A549 treated with AZD2906 at 1 μM for 4 hours (cell line): ENCODE measurements around the gene NUDT22. TPM values are rescaled to one million over a fixed set of nuclear protein-coding genes. Genes with fewer than 3 reads are reported as not detected.

Experiments
- total RNA-seq: library from RNA; stranded (reverse); fragments of 200-300 nt; extraction: Qiagen RNA extraction; gene quantifications from 5 replicates; pipeline ENCODE4 v1.2.3, GENCODE V29; 2022

Gene NUDT22, protein sequence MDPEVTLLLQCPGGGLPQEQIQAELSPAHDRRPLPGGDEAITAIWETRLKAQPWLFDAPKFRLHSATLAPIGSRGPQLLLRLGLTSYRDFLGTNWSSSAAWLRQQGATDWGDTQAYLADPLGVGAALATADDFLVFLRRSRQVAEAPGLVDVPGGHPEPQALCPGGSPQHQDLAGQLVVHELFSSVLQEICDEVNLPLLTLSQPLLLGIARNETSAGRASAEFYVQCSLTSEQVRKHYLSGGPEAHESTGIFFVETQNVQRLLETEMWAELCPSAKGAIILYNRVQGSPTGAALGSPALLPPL
- total RNA-seq, result 31.4 to 40.3 TPM (median 38.4 TPM) in 5 replicates

DNA sequence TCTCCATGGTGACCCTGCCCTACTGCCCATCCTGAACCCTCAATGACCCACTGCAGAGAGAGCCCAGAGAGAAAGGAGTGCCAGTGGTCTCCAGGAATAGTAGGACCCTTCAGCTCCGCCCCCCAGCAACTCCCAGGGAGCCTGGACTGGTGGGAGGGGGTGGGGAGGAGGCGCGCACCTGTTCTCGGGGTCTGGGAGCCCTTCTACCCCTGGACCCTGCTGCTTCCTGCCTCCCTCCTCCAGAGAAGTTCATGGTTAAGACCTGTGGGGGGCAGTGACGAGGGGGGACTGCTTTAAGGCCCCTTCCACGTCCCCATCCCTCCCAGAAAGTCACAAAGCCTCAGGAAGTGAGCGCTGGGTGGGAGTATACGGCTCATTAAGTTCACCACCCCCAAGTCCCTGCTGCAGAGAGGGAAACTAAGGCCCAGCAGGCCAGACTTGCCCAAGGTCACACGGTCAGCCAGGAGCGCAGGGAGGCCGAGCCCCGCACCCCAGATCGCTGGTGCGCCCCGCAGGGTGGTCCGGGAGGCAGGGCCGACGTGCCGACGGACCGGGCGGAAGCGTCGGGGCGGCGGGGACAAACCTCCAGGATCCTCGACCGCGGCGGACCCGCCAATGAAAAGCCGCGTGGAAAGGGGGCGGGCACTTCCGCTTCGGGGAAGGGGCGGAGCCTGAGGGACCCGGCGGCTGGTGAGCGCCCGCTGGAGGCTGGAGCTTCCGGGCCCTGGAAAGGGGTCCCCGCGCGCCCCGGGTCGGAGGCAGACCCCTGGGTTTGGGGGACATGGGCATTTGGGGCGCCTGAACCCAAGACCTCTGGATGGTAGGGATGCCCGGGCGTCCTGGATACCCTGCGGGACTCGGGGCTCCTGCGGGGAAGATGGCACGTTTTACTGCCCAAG is at the start of gene NUDT22, which contains the start of gene TRPT1:
Gene NUDT22 (plus strand): TSS at position 667 of the 899 bp plus-strand sequence. CDS start 379 bp downstream, outside the sequence.
Gene TRPT1 (minus strand): TSS at position 579 of the 899 bp plus-strand sequence. CDS start 326 bp downstream, at position 253.

DNA sequence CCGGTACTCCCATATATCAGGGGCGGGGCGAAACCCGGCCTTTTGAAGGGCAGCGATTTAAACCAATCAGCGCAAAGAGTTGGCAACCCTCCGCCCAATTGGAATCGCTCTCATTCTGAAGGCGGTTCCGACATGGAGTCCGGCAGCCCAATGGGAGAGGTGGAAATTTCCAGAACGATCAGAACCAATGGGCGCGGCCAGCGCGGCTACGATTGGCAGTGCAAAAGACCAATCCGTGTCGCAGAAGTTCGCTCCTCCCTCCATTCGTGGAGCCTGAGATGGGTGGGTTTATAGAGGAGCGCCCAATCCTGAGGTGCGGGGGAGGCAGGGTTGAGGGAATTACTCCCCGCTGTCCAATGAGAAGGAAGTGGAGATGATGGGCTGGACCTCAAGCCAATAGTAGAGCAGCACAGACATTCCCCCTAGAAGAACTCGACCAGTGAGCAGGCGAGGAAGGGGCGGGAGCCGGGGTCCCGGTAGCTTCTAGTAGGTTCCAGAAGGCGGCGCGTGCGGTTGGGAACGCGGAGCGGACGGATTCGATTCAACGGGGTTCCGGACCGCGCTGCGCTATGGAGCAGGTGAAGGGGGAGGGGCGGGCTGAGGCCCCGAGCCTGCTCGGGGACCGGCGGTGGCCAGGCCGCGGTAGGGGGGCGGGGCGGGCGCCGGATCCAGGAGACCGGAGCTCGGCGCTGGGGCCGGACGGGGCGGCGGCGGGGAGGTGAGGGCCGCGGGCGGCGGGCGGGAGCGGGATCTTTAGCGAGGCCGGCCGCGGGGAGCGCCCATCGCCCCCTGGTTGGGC is 40.2 kb upstream of the NUDT22 start, which contains the start of gene STIP1:
Gene STIP1 (plus strand): TSS at position 479 of the 799 bp plus-strand sequence. CDS start 91 bp downstream, at position 570.

DNA sequence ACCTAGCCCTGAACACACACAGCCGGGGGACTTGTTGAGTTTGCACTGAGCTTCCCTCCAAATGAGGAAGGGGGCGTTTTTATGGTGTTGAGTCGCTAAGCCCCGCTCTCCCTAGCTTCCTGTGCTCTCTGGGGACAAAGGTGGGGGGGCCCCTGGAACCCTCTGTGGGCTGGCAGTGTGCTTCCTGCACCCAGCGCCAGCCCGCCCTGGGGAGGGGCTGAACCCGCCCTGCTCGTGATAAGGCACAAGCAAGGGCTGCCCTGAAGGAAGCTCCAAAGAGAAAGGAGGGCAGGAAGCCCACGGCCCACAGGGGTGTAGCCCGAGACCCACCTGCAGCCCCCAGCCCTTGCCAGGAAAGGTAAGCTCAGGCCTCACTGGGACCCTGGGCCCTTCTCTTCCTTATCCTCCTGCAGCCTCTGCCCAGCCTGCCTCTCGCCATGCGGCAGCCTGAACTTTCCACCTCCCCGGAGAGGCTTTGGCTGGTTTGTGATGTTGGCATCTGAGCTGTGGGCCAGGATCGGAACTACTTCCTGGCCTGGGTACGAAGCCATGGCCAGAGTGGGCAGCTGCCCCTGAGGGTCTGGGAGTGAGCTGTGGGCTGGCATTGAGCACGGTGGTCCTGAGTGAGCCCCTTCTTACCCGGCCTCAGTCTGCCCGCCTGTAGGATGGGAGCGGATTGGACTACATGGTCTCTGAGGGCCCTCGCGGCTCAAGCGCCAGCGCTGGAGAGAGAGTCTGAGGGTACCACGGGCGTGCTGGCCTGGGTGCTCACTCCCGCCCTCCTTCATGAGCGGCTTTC is 19.4 kb upstream of the NUDT22 start, which contains the start of gene FERMT3:
Gene FERMT3 (plus strand): TSS at position 265 of the 799 bp plus-strand sequence. CDS start 644 bp downstream, outside the sequence.

DNA sequence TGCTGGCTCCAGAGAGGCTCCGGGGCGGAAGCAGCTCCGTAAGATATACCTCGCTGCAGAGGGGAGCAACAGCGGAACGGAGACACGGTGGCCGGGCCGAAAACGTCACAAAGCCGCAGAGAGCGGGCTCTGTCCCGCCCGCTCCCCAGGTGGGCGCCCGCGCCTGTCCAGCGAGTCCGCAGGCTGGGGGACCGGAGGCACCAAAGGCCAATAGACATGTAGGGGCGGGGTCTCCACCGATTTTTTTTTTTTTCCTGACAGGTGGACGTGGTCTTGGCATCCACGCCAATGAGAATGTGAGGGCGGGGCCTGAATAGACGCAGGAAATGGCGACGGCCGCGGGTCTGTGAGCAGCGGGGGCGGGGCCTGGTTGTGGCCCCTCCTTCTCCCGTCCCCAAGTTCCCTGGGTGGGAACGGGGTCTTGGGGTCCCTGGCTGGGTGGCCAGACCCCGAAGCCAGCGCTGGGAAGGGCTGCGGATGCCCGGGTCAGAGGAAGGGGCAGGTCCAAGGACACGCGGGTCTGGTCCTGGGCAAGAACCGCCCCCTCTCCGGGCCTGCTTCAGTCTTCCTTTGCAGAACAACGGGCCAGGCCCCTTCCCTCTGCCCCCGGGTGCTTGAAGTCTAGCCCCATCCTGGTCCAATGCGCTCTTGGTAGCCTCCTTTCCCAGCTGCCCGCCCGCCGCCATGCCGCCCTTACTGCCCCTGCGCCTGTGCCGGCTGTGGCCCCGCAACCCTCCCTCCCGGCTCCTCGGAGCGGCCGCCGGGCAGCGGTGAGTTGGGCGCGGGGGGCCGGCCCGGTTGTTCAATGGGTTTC is 4.3 kb downstream of the NUDT22 start, which contains the start of gene DNAJC4:
Gene DNAJC4 (plus strand): TSS at position 378 of the 814 bp plus-strand sequence. CDS start 307 bp downstream, at position 685.

DNA sequence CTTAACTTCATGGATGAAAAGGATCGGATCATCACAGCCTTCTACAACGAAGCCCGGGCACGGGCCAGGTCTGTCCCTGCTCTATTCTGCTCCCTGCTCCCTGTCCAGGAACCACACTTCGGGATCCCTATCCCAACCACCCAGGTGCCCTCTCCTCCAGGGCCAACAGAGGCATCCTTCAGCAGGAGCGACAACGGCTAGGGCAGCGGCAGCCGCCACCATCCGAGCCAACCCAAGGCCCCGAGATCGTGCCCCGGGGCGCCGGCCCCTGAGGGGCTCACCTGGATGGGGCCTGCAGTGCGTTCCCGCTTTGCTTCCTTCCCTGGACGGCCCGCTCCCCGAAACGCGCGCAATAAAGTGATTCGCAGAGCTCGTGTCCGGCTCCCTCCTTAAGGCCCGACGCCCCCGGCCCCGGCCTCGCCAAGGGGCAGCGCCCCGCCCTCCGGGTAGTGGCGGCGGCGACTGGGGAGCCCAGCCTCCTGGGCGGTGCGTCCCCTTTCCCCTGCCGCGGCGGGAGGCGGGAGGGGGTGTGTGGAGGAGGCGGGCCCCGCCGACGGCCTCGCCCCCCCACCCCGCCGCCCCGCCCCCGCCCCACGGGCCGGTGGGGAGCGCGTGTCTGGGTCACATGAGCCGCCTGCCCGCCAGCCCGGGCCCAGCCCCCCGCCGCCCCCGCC is 8.0 kb downstream of the NUDT22 start, which contains the start of gene VEGFB:
Gene VEGFB (plus strand): TSS at position 672 of the 674 bp plus-strand sequence. CDS start 250 bp downstream, outside the sequence.

DNA sequence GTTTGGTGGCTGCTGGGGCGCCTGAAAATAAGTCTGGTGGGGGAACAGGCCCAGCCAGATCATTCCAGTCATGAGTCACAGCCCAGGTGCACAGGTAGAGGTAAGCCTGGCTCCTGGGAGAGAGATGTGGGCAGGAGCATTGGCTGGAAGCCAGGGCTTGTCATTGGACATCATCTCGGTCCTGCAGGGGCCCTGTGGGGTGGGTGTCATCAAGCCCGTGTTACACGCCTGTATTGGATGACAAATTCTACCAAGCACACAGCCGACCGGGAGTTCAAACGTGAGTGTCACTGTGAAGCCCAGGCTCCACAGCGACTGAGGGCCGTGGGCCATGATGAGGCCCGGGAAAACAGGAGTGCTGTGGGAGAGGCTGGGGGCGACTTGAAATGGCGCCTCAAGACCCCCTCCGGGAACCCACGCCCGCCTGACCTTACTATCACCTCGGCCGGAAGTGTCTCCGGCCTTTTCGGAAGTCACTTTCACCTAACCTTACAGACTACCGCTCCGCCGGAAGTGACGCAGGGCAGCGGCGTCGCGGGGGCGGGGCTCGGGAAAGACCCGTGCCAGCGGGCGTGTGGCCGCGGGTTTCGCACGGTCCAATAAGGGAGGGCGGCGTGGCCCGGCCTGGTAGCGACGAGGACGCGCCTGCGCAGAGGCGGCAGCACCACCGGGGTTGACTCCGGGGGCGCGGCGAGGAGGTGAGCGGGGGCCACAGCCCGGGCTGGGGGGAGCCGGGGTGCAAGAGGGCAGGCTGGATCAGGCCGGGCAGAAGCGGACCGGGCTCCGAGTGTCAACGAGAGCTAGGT is 14.6 kb downstream of the NUDT22 start, which contains the start of gene FKBP2:
Gene FKBP2 (plus strand): TSS at position 661 of the 806 bp plus-strand sequence. CDS start 1,293 bp downstream, outside the sequence.

DNA sequence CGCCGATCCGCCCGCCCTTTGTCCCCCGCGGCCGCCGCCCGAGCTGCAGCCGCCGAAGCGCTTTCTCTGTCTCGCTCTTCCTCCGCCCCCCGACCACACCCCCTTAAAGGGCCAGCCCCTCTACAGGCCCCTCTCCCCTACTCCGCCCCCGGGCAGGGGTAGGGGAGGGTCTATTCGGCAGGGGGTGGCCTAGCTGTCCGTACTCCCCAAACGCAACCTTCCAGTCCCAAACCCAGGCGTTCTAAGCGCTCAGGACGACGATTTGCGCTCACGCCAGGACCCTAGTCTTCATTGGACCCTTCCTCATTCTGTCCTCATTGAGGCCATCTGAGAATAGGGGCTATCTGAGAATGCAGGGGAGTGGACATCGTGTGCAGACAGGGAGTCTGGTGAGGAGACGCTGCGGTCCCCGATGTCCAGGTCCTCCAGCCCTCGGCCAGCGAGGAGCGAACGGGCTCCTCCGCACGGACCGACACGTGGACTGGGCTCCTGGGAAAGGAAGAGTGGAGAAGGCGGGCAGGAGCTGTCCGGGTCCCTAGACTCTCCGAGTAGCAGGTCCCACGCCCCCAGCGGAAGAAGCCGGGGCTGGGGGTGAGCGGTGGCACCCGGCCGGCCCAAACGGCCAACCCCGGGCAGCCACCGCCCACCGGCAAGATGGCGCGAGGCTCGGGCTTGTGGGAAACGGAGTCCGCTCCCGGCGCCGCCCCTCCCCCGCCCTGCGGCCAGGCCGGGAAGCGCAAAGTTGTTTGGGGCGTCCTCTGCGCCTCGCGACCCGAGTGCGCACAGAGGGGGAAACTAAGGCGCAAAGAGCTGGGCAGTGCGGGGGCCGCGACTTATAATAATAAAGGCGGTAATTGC is 21.0 kb downstream of the NUDT22 start, which contains the start of gene PPP1R14B:
Gene PPP1R14B (minus strand): TSS at position 73 of the 858 bp plus-strand sequence. CDS start 270 bp downstream, outside the sequence.

DNA sequence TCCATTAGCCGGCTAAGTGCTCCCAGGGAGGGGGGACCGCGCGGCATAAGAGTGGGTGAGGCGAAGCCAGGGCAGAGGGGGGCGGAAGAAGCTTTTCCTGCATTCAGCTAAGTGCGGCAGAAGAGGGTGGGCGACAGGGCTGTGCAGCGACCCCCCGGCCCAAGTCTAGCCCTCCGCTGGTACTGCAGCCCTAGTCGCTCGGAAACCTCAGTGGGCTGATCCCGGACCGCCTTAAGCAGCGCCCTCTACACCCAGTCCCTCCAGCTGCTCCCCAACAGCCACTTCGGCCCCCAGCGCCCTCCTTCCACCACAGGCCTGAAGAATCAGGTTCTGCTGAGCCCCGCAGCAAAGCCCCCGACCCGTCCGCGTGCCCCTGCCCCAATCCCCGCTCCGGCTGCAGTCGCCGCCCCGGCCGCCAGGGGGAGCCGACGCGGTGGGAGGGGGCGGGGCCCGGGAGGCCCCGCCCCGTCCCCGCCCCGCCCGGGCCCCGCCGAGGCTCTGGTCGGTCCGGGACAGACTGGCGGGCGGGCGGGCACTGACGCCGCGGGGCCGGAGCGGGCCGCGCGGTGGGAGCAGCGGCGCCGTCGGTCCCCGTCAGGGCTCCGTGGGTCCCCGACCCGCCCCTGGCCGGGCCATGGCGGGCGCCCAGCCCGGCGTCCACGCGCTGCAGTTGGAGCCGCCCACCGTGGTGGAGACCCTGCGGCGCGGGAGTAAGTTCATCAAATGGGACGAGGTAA is 25.1 kb downstream of the NUDT22 start, which contains the start of gene PLCB3:
Gene PLCB3 (plus strand): TSS at position 515 of the 737 bp plus-strand sequence. CDS start 120 bp downstream, at position 635.

Other genes starting within 250 kb of the NUDT22 start
- gene OTUB1, start 239.8 kb upstream of the NUDT22 start, total RNA-seq, result 108 to 132 TPM (median 126 TPM) in 5 replicates
- 0.05 to 0.07 TPM (median 0.06 TPM) in 4 of 5 replicates, not detected in the other for gene FLRT1, start 190.3 kb upstream of the NUDT22 start, total RNA-seq
- gene MACROD1, start 60.2 kb upstream of the NUDT22 start, total RNA-seq, result 8.9 to 15.3 TPM (median 13.1 TPM) in 5 replicates
- 213 to 262 TPM (median 229 TPM) in 5 replicates for gene STIP1, start 40.1 kb upstream of the NUDT22 start, total RNA-seq
- 0.85 to 3.0 TPM (median 1.3 TPM) in 5 replicates for gene FERMT3, start 19.6 kb upstream of the NUDT22 start, total RNA-seq
- 15.6 to 26.8 TPM (median 25.0 TPM) in 5 replicates for gene TRPT1, start 88 bp upstream of the NUDT22 start, total RNA-seq
- 17.5 to 23.5 TPM (median 21.8 TPM) in 5 replicates for gene DNAJC4, start 4.3 kb downstream of the NUDT22 start, total RNA-seq
- 32.0 to 52.7 TPM (median 48.0 TPM) in 5 replicates for gene VEGFB, start 8.3 kb downstream of the NUDT22 start, total RNA-seq
- 125 to 146 TPM (median 138 TPM) in 5 replicates for gene FKBP2, start 14.8 kb downstream of the NUDT22 start, total RNA-seq
- 208 to 384 TPM (median 359 TPM) in 5 replicates for gene PPP1R14B, start 20.7 kb downstream of the NUDT22 start, total RNA-seq
- gene PLCB3, start 25.3 kb downstream of the NUDT22 start, total RNA-seq, result 17.0 to 23.5 TPM (median 19.6 TPM) in 5 replicates
- gene BAD, start 58.4 kb downstream of the NUDT22 start, total RNA-seq, result 72.5 to 96.8 TPM (median 92.7 TPM) in 5 replicates
- 32.9 to 50.2 TPM (median 46.3 TPM) in 5 replicates for gene GPR137, start 59.6 kb downstream of the NUDT22 start, total RNA-seq
- 0.07 to 0.14 TPM in 2 of 5 replicates, not detected in the others for gene KCNK4, start 65.0 kb downstream of the NUDT22 start, total RNA-seq
- 2.2 to 3.2 TPM (median 2.6 TPM) in 5 replicates for gene CATSPERZ, start 74.1 kb downstream of the NUDT22 start, total RNA-seq
- 38.1 to 59.3 TPM (median 55.6 TPM) in 5 replicates for gene ESRRA, start 79.2 kb downstream of the NUDT22 start, total RNA-seq
- gene TRMT112, start 91.3 kb downstream of the NUDT22 start, total RNA-seq, result 377 to 453 TPM (median 410 TPM) in 5 replicates
- 370 to 500 TPM (median 472 TPM) in 5 replicates for gene PRDX5, start 91.8 kb downstream of the NUDT22 start, total RNA-seq
- 8.6 to 10.5 TPM (median 10.2 TPM) in 5 replicates for gene CCDC88B, start 113.9 kb downstream of the NUDT22 start, total RNA-seq
- gene RPS6KA4, start 132.9 kb downstream of the NUDT22 start, total RNA-seq, result 50.3 to 66.1 TPM (median 60.0 TPM) in 5 replicates